Sigmoid colon (tissue), 4 donors: ENCODE results near the gene ABCD4.

Experiments used
- POLR2AphosphoS5 ChIP-seq, 4 donors: sonication (generic); formaldehyde crosslinking; IDR thresholded peaks; one replicate each; pipeline ENCODE4 v1.6.1; 2017; ENCODE audit warnings: antibody characterized with exemption in 4 of 4
- TF ChIP-seq, protein P1 (sequence below), 4 experiments: fragments of 450-650 bp in 3 of 4; fragments of 200-600 bp in 1 of 4; IDR thresholded peaks; one replicate each; pipeline ENCODE4 v1.5.1; 2016 to 2019; ENCODE audit warnings: antibody characterized with exemption in 4 of 4, mild to moderate bottlenecking in 3 of 4, moderate library complexity in 2 of 4

- TF ChIP-seq, protein P1, sequence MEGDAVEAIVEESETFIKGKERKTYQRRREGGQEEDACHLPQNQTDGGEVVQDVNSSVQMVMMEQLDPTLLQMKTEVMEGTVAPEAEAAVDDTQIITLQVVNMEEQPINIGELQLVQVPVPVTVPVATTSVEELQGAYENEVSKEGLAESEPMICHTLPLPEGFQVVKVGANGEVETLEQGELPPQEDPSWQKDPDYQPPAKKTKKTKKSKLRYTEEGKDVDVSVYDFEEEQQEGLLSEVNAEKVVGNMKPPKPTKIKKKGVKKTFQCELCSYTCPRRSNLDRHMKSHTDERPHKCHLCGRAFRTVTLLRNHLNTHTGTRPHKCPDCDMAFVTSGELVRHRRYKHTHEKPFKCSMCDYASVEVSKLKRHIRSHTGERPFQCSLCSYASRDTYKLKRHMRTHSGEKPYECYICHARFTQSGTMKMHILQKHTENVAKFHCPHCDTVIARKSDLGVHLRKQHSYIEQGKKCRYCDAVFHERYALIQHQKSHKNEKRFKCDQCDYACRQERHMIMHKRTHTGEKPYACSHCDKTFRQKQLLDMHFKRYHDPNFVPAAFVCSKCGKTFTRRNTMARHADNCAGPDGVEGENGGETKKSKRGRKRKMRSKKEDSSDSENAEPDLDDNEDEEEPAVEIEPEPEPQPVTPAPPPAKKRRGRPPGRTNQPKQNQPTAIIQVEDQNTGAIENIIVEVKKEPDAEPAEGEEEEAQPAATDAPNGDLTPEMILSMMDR (IDR thresholded peaks at IDR 0.05): no peak
- no peak for TF ChIP-seq POLR2AphosphoS5 (IDR thresholded peaks at IDR 0.05)
Measured at GRCh38 chr14:74313601-74314000, 10.9 kb upstream of the ABCD4 start.
